DOHH2 (cell line): ENCODE results near the gene CALHM4.

Experiments
- CTCF ChIP-seq: fragments of 200-600 bp; sonication (generic); IDR thresholded peaks from one replicate; pipeline ENCODE4 v1.5.1; 2014; ENCODE audit warnings: antibody characterized with exemption, mild to moderate bottlenecking, low read depth, low read length; ENCODE audit not compliant: poor library complexity, severe bottlenecking
- EZH2phosphoT487 ChIP-seq: fragments of 200-600 bp; sonication (generic); IDR thresholded peaks from 2 replicates; pipeline ENCODE4 v1.6.1; 2017; ENCODE audit warnings: borderline replicate concordance, mild to moderate bottlenecking, antibody characterized with exemption, low read length, moderate library complexity, mixed read lengths

- TF ChIP-seq CTCF = no peak
- no peak for TF ChIP-seq EZH2phosphoT487
These were observed 52.4 kb downstream of the CALHM4 start for GRCh38 chr6:116605935-116606334.
